Measurements from ENCODE around the gene SERPINA5. TPM values are rescaled to one million over a fixed set of nuclear protein-coding genes. Genes with fewer than 3 reads are reported as not detected.
"Not testable (repeated sequence)": the region's sequence is repeated elsewhere in the genome, so short reads cannot be mapped to it uniquely, and the experiment has no call there.

SERPINA5 gene
- total RNA-seq, 3 donors from 2014 or later = 0.53 to 3.8 TPM; not detected in 1

DNA sequence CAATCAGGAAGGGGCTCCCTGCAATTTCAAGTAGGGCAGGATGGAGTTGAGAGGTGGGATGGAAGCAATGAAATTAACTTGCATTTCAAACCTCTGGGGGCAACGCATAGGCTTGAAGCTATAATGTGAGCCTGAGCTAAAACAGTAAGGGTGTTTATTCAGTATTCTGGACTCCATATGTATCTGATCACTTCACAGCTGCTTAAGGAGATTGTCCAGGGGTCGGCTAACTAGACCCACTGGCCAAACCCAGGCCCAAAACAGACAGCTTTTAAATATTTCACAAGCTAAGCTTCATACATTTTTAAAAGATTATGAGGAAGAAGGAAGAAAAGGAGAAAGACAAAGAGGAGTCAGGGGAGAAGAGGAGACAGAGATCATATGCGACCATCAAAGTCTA, 24.1 kb downstream of the SERPINA5 start:
- no peaks in the 10 kb centered on the region for H3K9me3 ChIP-seq
- TF ChIP-seq, protein P1, sequence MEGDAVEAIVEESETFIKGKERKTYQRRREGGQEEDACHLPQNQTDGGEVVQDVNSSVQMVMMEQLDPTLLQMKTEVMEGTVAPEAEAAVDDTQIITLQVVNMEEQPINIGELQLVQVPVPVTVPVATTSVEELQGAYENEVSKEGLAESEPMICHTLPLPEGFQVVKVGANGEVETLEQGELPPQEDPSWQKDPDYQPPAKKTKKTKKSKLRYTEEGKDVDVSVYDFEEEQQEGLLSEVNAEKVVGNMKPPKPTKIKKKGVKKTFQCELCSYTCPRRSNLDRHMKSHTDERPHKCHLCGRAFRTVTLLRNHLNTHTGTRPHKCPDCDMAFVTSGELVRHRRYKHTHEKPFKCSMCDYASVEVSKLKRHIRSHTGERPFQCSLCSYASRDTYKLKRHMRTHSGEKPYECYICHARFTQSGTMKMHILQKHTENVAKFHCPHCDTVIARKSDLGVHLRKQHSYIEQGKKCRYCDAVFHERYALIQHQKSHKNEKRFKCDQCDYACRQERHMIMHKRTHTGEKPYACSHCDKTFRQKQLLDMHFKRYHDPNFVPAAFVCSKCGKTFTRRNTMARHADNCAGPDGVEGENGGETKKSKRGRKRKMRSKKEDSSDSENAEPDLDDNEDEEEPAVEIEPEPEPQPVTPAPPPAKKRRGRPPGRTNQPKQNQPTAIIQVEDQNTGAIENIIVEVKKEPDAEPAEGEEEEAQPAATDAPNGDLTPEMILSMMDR (IDR thresholded peaks at IDR 0.05) = no peak
- intact Hi-C loops (cut with DNase I, micrococcal nuclease) = no loop called here
- DNase-seq (no peak), ATAC-seq (no peak)
- no peak overlapping the region for H3K4me3 ChIP-seq
- no peaks in the 10 kb centered on the region for H3K36me3 ChIP-seq (ENCODE audit: low read depth)
- no peaks in the 10 kb centered on the region for H3K4me1 ChIP-seq (ENCODE audit: low read depth)

DNA sequence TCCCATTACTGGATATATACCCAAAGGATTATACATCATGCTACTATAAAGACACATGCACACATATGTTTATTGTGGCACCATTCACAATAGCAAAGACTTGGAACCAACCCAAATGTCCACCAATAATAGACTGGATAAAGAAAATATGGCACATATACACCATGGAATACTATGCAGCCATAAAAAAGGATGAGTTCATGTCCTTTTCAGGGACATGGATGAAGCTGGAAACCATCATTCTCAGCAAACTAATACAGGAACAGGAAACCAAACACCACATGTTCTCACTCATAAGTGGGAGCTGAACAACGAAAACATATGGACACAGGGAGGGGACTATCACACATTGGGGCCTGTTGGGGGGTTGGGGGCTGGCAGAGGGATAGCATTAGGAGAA, 27.7 kb downstream of the SERPINA5 start:
- H3K9me3 ChIP-seq; intact Hi-C loops (cut with DNase I, micrococcal nuclease); ATAC-seq; DNase-seq; H3K4me1 ChIP-seq (ENCODE audit: low read depth); H3K36me3 ChIP-seq (ENCODE audit: low read depth); H3K4me3 ChIP-seq: not testable (repeated sequence)

DNA sequence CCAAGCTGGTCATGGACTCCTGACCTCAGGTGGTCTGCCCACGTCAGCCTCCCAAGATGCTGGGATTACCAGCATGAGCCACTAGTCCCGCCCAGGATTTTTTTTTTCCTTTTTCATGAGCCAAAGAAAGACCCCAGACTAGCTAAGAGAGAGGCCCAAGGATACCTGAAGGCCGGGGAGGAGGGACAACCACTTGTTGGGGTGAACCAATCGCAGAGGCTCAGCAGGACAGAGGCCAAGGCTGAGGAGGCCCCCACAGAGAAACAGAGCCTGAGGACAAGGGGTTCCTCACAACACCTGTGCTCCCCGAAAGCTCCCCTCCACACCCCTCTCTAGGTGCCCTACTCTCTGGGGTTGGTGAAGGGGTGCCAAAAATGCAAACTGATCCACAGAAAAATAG, 30.0 kb downstream of the SERPINA5 start:
- Histone ChIP-seq H3K36me3 (ENCODE audit: low read depth) (no peaks in the 10 kb centered on the region), H3K4me3 (no peak overlapping the region), H3K9me3 (no peaks in the 10 kb centered on the region), H3K4me1 (ENCODE audit: low read depth) (no peaks in the 10 kb centered on the region)
- ATAC-seq (no peak), DNase-seq (no peak)
- intact Hi-C loops (cut with DNase I, micrococcal nuclease) = no loop called here
- TF ChIP-seq, protein P1 (IDR thresholded peaks at IDR 0.05) = no peak

DNA sequence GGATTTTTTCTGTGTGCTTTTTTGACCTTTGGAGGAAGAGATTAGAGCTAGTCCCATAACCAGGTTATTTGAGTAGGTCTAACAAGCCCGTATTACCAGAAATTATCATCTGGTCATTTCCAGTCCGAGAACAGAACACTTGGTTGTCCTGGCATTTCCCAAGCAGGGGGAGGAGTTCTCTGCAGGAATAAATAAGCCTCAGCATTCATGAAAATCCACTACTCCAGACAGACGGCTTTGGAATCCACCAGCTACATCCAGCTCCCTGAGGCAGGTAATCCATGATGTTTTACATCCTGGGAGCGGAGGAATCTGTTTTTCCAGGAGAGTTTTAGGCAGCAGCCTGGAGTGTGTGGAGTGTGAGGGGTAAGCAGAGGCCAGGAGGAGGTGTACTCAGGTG, 30.9 kb downstream of the SERPINA5 start, which contains the start of gene SERPINA3:
SERPINA3 (plus strand) TSS at position 218 of the 400 bp plus-strand sequence. CDS start 2,051 bp downstream, outside the sequence.
- TF ChIP-seq, protein P1 (IDR thresholded peaks at IDR 0.05) = no peak
- intact Hi-C loops (cut with DNase I, micrococcal nuclease) = no loop called here
- H3K9me3 ChIP-seq = peaks cover 5% of the 10 kb centered on the region
- no peak within 1 kb of the TSS for H3K4me3 ChIP-seq
- peak; percentile 16 for ATAC-seq
- H3K4me1 ChIP-seq (ENCODE audit: low read depth) = no peaks in the 10 kb centered on the region
- no peaks in the 10 kb centered on the region for H3K36me3 ChIP-seq (ENCODE audit: low read depth)
- DNase-seq = no peak

DNA sequence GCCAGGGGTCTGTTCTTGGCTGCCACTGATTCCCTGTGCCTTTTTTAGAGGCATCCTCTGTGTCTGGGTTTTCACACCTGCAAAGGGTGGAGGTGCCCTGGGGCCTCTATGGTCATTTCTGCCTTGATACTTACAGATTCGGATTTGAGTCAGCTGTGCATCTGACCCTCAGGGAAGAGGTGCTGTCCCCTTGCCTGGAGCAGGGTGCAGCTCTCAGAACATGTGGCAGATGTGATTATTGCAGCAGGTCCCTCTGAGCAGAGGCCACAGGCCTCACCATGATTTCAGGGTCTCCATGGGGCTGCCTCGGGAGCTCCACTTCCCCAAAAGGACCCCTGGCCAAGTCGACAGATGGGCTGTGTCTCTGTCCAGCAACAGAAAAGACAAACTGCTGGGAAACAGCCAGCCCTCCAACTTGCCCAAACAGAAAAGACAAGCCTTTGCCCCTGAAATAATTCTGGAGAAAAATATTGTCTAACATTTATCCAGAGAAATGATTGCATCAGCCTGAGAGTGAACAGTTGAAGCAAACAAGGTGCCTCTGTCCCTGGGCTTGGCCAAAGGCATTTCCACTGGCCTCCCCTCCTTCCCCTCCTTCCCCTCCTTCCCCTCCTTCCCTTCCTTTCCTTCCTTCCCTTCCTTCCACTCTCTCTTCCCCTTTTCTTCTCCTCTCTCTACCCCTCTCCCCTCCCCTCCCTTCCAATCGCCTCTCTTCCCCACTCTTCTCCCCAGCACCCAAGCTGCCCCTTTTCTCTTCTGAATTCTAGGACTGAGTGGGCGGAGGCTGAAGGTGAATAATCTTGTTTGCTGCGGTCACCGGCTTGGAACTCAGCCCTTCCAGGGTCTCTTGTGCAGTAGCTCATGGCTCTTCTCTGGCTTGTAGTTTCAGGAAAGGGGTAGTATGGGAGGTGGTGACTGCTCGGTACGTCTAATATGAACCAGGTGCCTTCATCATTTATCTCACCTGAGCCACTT, 31.6 kb downstream of the SERPINA5 start:
- Histone ChIP-seq H3K36me3 (ENCODE audit: low read depth) (no peaks in the 10 kb centered on the region), H3K9me3 (peaks cover 10% of the 10 kb centered on the region), H3K4me1 (ENCODE audit: low read depth) (no peaks in the 10 kb centered on the region), H3K4me3 (no peak overlapping the region)
- intact Hi-C loops (cut with DNase I, micrococcal nuclease) = no loop called here
- TF ChIP-seq, protein P1 (IDR thresholded peaks at IDR 0.05) = no peak
- ATAC-seq = no peak
- peak in 1 of 3 donors; percentile 7 for DNase-seq
